Measurements from ENCODE around the gene GALM.

DNA sequence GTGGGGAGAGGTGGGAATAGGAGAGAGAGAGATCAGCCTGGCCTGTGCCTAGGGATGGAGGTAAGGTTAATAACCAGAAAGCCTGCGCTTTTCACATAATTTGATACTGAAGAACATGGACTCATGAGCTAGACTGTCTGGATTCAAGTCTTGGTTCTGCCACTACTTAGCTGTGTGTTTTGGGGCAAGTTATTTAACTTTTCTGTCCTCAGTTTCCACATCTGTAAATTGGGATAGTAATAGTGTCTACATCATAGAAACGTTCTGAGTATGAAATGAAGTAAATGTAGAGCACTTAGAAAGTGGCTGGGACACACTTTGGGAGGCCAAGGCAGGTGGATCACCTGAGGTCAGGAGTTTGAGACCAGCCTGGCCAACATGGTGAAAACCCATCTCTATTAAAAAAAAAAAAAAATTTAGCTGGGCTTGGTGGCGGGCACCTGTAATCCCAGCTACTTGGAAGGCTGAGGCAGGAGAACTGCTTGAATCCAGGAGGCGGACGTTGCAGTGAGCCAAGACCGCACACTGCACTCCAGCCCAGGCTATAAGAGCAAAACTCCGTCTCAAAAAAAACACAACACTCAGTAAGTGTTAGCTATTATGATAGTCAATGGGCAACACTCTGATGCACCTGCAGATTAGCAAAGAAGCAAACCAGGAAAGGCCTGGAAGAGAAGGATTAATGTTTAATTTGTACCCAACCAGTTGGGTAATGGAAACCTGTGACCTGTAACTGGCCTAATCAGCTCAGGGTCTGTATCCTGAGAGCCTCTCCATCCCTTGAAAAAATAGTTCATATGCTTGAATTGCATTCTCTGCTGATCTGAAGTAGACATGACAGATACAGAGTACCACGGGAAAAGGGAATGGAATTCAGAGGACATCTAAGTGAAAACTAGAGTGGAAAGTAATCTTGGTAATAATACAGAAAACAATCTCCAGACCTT, 6.8 kb downstream of the GALM start:
- TF ChIP-seq, protein P1, sequence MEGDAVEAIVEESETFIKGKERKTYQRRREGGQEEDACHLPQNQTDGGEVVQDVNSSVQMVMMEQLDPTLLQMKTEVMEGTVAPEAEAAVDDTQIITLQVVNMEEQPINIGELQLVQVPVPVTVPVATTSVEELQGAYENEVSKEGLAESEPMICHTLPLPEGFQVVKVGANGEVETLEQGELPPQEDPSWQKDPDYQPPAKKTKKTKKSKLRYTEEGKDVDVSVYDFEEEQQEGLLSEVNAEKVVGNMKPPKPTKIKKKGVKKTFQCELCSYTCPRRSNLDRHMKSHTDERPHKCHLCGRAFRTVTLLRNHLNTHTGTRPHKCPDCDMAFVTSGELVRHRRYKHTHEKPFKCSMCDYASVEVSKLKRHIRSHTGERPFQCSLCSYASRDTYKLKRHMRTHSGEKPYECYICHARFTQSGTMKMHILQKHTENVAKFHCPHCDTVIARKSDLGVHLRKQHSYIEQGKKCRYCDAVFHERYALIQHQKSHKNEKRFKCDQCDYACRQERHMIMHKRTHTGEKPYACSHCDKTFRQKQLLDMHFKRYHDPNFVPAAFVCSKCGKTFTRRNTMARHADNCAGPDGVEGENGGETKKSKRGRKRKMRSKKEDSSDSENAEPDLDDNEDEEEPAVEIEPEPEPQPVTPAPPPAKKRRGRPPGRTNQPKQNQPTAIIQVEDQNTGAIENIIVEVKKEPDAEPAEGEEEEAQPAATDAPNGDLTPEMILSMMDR (IDR thresholded peaks at IDR 0.05), result no peak
- no peak for TF ChIP-seq POLR2A (IDR thresholded peaks at IDR 0.05)

All from right lobe of liver (tissue), 4 donors.